CD4-positive, alpha-beta T cell treated with Interleukin-10 for 1 hour (primary cell): ENCODE data around the gene DHRS4.
"Not testable (repeated sequence)": the region's sequence is repeated elsewhere in the genome, so short reads cannot be mapped to it uniquely, and the experiment has no call there.

Source experiments
- DNase-seq: peaks from one replicate; pipeline ENCODE4 v3.0.0-alpha.2; 2020

Gene DHRS4

GRCh38 chr14:23988607-23989363 lies 35.2 kb downstream of the DHRS4 start, which contains the start of gene DHRS4L2:
TSS of gene DHRS4L2 (plus strand) at chr14:23988929. CDS start at chr14:23988948, 19 bp downstream.
- peak; percentile 73 for DNase-seq

- DNase-seq: not testable (repeated sequence)
Observed at GRCh38 chr14:23989734-23990445, 36.3 kb downstream of the DHRS4 start.

- DNase-seq: not testable (repeated sequence)
Observed at GRCh38 chr14:23990961-23991360, 37.4 kb downstream of the DHRS4 start.

GRCh38 chr14:23993042-23993441 lies 39.5 kb downstream of the DHRS4 start:
- DNase-seq: not testable (repeated sequence)

GRCh38 chr14:23996009-23996408 lies 42.4 kb downstream of the DHRS4 start:
- DNase-seq: not testable (repeated sequence)

GRCh38 chr14:23996825-23997224 lies 43.3 kb downstream of the DHRS4 start:
- not testable (repeated sequence) for DNase-seq

- not testable (repeated sequence) for DNase-seq
Observed at GRCh38 chr14:23999640-24000039, 46.1 kb downstream of the DHRS4 start.

GRCh38 chr14:24001078-24001477 lies 47.5 kb downstream of the DHRS4 start:
- DNase-seq: not testable (repeated sequence)

GRCh38 chr14:24001679-24002078 lies 48.1 kb downstream of the DHRS4 start:
- DNase-seq: not testable (repeated sequence)

GRCh38 chr14:24006471-24006816 lies 52.9 kb downstream of the DHRS4 start:
- not testable (repeated sequence) for DNase-seq

GRCh38 chr14:24006817-24007652 lies 53.5 kb downstream of the DHRS4 start:
- DNase-seq: peak; percentile 69

- DNase-seq: no peak
Observed at GRCh38 chr14:24011051-24011450, 57.5 kb downstream of the DHRS4 start.

GRCh38 chr14:24012726-24013273 lies 59.2 kb downstream of the DHRS4 start:
- not testable (repeated sequence) for DNase-seq

- DNase-seq: peak; percentile 82
Observed at GRCh38 chr14:24013654-24014514, 60.3 kb downstream of the DHRS4 start.

GRCh38 chr14:24015745-24016144 lies 62.2 kb downstream of the DHRS4 start:
- not testable (repeated sequence) for DNase-seq
